Lung (tissue), 12 donors: ENCODE measurements around the gene GRID1. TPM values are rescaled to one million over a fixed set of nuclear protein-coding genes. Genes with fewer than 3 reads are reported as not detected.

ENCODE experiments used
- ATAC-seq: fragments of 200-7000 bp; cut with Tn5 transposase; one replicate; pipeline ENCODE4 v1.9.1; 2020; ENCODE audit warnings: moderate number of reproducible peaks; ENCODE audit not compliant: insufficient read depth, low FRiP score
- DNase-seq, 3 donors: peaks; one replicate each; pipeline ENCODE4 v3.0.0-alpha.2; 2013 to 2017
- H3K27ac ChIP-seq, 2 donors: one replicate each; pipeline ENCODE4 v1.5.1; 2013; ENCODE audit warnings: mild to moderate bottlenecking in 2 of 2, moderate library complexity in 2 of 2, control low read depth in 1 of 2, inconsistent platforms in 1 of 2, low read depth in 1 of 2, low read length in 1 of 2
- H3K27me3 ChIP-seq, 3 donors: one replicate each; pipeline ENCODE4 v1.5.1; 2013; ENCODE audit warnings: low read length in 2 of 3; ENCODE audit not compliant: control insufficient read depth in 3 of 3, insufficient read depth in 3 of 3
- H3K36me3 ChIP-seq, 4 donors: one replicate each; pipeline ENCODE4 v1.5.1; 2013; ENCODE audit warnings: low read length in 4 of 4, mild to moderate bottlenecking in 1 of 4, moderate library complexity in 1 of 4; ENCODE audit not compliant: control insufficient read depth in 4 of 4, insufficient read depth in 4 of 4
- H3K4me1 ChIP-seq, 5 donors: one replicate each; pipeline ENCODE4 v1.5.1; 2013; ENCODE audit warnings: low read length in 5 of 5, mild to moderate bottlenecking in 2 of 5, moderate library complexity in 1 of 5; ENCODE audit not compliant: control insufficient read depth in 5 of 5, insufficient read depth in 5 of 5
- H3K4me3 ChIP-seq: one replicate; pipeline ENCODE4 v1.5.1; 2013; ENCODE audit warnings: mild to moderate bottlenecking, control low read depth, moderate library complexity
- H3K9ac ChIP-seq, 2 donors: one replicate each; pipeline ENCODE4 v1.5.1; 2013; ENCODE audit warnings: low read length in 2 of 2, control low read depth in 1 of 2; ENCODE audit not compliant: insufficient read depth in 1 of 2
- H3K9me3 ChIP-seq, 4 donors: one replicate each; pipeline ENCODE4 v1.5.1; 2013; ENCODE audit warnings: low read length in 3 of 4, mild to moderate bottlenecking in 1 of 4, moderate library complexity in 1 of 4; ENCODE audit not compliant: control insufficient read depth in 4 of 4, insufficient read depth in 3 of 4
- WGBS, 2 donors: extraction: QIAGEN DNeasy Blood & Tissue Kit; methylation state at CpG; one replicate each; pipeline ENCODE4 v1.1.7; 2013; 5-methylcytosine and 5-hydroxymethylcytosine counted together
- polyA plus RNA-seq, 2 donors: library from polyadenylated mRNA; stranded (reverse); fragments of 200-250 nt; gene quantifications; one replicate each; pipeline ENCODE4 v1.2.1, GENCODE V29; 2013
- total RNA-seq, 2 donors: library from RNA; depleted of rRNA in 1 of 2; stranded (reverse); fragments of >200 nt in 1 of 2; gene quantifications; one replicate each; pipeline ENCODE4 v1.2.1, GENCODE V29; 2014 to 2021
- TF ChIP-seq, protein P1 (sequence below): IDR thresholded peaks from 2 replicates; pipeline ENCODE4 v1.5.1; 2012; ENCODE audit warnings: mild to moderate bottlenecking; ENCODE audit errors: control extremely low read depth, extremely low read depth
- donor health status: control.
- donor health status: control.
- donor health status: Bipolar disorder and iron deficiency.
- donor health status: healthy.
- donor health status: DM: yes; HTN: yes; CAD: no.

GRID1 gene
- total and polyA plus RNA-seq, 4 donors = 1.1 to 3.6 (median 2.2) TPM

DNA sequence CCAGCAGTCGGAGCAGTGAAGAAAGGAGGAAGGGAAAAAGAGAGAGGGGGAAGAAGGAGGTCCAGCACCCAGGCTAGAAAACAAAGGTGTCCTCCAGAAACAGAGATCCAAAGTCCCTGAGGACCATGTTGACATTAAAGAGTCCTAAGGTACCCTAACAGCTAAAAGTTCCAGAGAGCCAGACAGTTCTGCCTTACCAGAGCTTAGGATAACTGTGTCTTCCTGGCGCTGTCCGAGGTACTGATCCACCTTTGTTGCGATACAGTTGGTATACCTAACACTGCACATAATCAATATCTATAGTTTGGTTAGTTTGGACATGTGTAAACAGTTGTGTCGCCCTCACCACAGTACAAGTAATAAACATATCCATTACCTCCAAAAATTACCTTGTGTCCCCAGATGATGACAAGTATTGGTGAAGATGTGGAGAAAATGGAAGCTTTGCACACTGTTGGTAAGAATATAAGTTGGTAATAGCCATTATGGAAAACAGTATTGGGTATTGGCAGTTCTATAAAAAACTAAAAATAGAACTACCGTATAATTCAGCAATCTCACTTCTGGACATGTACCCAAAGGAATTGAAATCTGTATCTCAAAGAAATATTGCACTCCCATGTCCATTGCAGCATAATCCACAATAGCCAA, 59.8 kb downstream of the GRID1 start:
- ATAC-seq (no peak), DNase-seq (peak in 2 of 3 donors; percentile 22 to 54)
- Histone ChIP-seq H3K4me1 (peaks cover 0 to 2% (median 0%) of the 10 kb centered on the region in 5 donors), H3K36me3 (no peaks in the 10 kb centered on the region), H3K9ac (no peak overlapping the region), H3K27ac (no peak overlapping the region), H3K4me3 (no peak overlapping the region), H3K27me3 (no peaks in the 10 kb centered on the region), H3K9me3 (peaks cover 0 to 5% (median 0%) of the 10 kb centered on the region in 4 donors)
- 30 to 32% methylated on average over 6 of the region's 6 CpGs for WGBS, 2 donors
- TF ChIP-seq, protein P1, sequence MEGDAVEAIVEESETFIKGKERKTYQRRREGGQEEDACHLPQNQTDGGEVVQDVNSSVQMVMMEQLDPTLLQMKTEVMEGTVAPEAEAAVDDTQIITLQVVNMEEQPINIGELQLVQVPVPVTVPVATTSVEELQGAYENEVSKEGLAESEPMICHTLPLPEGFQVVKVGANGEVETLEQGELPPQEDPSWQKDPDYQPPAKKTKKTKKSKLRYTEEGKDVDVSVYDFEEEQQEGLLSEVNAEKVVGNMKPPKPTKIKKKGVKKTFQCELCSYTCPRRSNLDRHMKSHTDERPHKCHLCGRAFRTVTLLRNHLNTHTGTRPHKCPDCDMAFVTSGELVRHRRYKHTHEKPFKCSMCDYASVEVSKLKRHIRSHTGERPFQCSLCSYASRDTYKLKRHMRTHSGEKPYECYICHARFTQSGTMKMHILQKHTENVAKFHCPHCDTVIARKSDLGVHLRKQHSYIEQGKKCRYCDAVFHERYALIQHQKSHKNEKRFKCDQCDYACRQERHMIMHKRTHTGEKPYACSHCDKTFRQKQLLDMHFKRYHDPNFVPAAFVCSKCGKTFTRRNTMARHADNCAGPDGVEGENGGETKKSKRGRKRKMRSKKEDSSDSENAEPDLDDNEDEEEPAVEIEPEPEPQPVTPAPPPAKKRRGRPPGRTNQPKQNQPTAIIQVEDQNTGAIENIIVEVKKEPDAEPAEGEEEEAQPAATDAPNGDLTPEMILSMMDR = no peak

DNA sequence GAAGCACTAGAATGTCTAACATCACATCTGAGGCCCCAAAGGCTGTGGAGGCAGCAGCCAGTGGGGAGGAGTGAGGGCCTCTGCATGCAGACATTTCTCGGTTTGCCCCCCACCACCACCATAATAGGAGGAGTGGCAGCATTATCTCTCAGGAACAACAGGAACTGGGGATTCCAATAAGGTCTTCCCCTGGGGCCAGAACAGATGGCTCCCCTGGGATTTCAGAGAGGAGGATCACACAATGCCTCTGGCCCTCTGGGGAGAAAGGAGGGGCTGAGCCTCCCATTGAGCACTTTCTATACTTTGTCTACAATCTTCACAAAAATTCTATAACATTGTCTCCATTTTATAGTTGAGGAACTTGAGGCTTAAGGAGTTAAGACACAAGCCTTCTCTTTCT, 61.1 kb downstream of the GRID1 start:
- ATAC-seq = no peak
- 43 to 50% methylated on average over 1 of the region's 1 CpG for WGBS, 2 donors
- H3K27ac ChIP-seq = no peak overlapping the region

DNA sequence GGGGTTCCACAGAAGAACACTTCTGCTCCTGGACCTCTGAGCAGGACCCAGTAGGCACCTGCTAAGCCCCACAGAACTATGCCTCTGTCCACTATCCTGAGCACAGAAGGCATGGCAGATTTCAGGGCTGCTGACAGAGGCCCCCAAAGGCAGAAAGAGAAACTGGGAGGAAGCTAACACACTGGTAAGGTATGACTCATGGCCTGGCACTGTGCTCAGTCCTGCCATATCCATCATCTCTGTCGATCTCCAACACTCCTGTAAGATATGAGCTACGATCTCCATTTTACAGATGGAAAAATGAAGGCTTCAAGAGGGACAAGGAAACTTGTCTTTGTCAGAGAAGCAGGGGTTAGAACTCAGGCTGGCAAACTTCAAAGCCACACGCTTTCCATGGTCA, 62.2 kb downstream of the GRID1 start:
- WGBS, 2 donors = 82 to 83% methylated on average over 3 of the region's 3 CpGs
- TF ChIP-seq, protein P1 = no peak
- Histone ChIP-seq H3K27me3 (no peaks in the 10 kb centered on the region), H3K27ac (no peak overlapping the region), H3K9ac (no peak overlapping the region), H3K9me3 (peaks cover 0 to 3% (median 0%) of the 10 kb centered on the region in 4 donors), H3K4me3 (no peak overlapping the region), H3K4me1 (peaks cover 0 to 2% (median 0%) of the 10 kb centered on the region in 5 donors), H3K36me3 (no peaks in the 10 kb centered on the region)
- ATAC-seq (no peak), DNase-seq (no peak)

More for the DNA sequence above, 61.1 kb downstream of the GRID1 start:
- Histone ChIP-seq H3K27me3 (no peaks in the 10 kb centered on the region), H3K4me1 (peaks cover 0 to 2% (median 0%) of the 10 kb centered on the region in 5 donors), H3K4me3 (no peak overlapping the region), H3K9me3 (peaks cover 0 to 3% (median 0%) of the 10 kb centered on the region in 4 donors), H3K36me3 (no peaks in the 10 kb centered on the region), H3K9ac (no peak overlapping the region)
- TF ChIP-seq, protein P1 = no peak
- DNase-seq = no peak

DNA sequence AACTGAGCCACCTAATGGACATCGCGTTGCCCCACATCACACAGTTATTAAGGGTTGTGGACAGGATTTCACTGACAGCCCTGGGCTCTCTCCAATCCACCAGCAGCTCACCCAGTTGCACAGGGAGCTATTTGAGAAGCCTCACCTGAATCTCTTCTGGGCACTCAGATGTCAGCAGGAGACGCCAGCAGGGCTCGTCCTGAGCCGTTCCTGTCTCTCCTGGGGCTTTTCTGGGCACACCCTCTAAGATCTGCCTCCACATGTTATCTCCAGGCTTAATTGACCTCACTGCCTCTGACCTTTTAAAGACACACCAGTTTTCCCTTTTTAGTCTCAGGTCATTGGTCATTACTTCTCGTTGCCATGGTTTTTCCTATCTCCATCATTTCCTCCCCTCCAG, 63.0 kb downstream of the GRID1 start:
- no peaks in the 10 kb centered on the region for H3K27me3 ChIP-seq
- 59 to 75% methylated on average over 6 of the region's 6 CpGs for WGBS, 2 donors
- no peak for ATAC-seq

More for the DNA sequence above, 63.0 kb downstream of the GRID1 start:
- TF ChIP-seq, protein P1 = no peak
- peaks cover 0 to 2% (median 0%) of the 10 kb centered on the region in 5 donors for H3K4me1 ChIP-seq
- no peak overlapping the region for H3K4me3 ChIP-seq
- peaks cover 0 to 3% (median 0%) of the 10 kb centered on the region in 4 donors for H3K9me3 ChIP-seq
- H3K36me3 ChIP-seq = no peaks in the 10 kb centered on the region
- H3K27ac ChIP-seq = no peak overlapping the region
- no peak overlapping the region for H3K9ac ChIP-seq
- no peak for DNase-seq
